ENCODE results near the gene VPS54. TPM values are rescaled to one million over a fixed set of nuclear protein-coding genes. Genes with fewer than 3 reads are reported as not detected.
A peak's percentile ranks its signal among the peaks of the same experiment; 100 is the strongest.

Gene VPS54
- total RNA-seq, 1 experiment from 2014 or later, result 19.1 TPM

DNA sequence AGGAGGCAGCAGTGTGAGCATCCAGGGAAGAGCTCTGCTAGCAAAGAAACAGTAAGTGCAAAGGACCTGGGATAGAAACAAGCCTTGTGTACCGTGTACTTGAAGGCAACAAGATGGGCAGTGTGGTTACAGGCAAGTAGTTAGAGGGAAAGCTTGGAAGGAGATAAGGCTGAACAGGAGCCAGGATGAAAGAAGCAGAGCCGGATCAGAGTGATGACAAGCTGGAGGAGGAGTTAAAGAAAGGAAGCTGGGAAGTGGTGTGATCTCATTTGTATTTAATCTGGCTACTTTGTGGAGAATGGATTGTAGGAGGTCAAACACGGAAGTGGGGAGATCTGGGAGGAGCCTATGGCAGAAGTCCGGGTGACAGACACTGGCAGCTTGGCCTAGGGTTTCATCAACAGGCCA lies 44.7 kb upstream of the VPS54 start:
- peak; percentile 30 for DNase-seq (ENCODE audit: low spot score)
- POLR2A ChIA-PET (ENCODE audit: low non-redundant PET), result interaction anchor here (0.5 kb wide), 1 partner anchor 581 kb away, joined by 4 read pairs; no protein-coding TSS in a partner anchor
- CTCF ChIA-PET, result no interaction called here
- H3K4me3 ChIP-seq (ENCODE audit: low read depth, low read length, poor library complexity, severe bottlenecking), result no peak overlapping the region
- H3K27me3 ChIP-seq (replicated peaks; ENCODE audit: insufficient read depth, low read depth, low read length, poor library complexity), result no peaks in the 10 kb centered on the region
- intact Hi-C loops (cut with micrococcal nuclease; ENCODE audit: unreplicated experiment), result no loop called here
- BruUV-seq (replicated peaks), result no TSS peak
- no peaks in the 10 kb centered on the region for H3K9me3 ChIP-seq (ENCODE audit: low read depth, low read length, poor library complexity, severe bottlenecking)
- H3K36me3 ChIP-seq (ENCODE audit: insufficient read depth, low read length, poor library complexity, severe bottlenecking), result no peaks in the 10 kb centered on the region
- no peak overlapping the region for H3K27ac ChIP-seq (ENCODE audit: low read depth, low read length, poor library complexity, severe bottlenecking)
- no peak for TF ChIP-seq EZH2 (IDR thresholded peaks at IDR 0.05; ENCODE audit: borderline replicate concordance, low read depth, low read length, poor library complexity, severe bottlenecking)
- TF ChIP-seq, protein P1, sequence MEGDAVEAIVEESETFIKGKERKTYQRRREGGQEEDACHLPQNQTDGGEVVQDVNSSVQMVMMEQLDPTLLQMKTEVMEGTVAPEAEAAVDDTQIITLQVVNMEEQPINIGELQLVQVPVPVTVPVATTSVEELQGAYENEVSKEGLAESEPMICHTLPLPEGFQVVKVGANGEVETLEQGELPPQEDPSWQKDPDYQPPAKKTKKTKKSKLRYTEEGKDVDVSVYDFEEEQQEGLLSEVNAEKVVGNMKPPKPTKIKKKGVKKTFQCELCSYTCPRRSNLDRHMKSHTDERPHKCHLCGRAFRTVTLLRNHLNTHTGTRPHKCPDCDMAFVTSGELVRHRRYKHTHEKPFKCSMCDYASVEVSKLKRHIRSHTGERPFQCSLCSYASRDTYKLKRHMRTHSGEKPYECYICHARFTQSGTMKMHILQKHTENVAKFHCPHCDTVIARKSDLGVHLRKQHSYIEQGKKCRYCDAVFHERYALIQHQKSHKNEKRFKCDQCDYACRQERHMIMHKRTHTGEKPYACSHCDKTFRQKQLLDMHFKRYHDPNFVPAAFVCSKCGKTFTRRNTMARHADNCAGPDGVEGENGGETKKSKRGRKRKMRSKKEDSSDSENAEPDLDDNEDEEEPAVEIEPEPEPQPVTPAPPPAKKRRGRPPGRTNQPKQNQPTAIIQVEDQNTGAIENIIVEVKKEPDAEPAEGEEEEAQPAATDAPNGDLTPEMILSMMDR (conservative IDR thresholded peaks at IDR 0.05; ENCODE audit: low read depth, low read length), result no peak
- H3K4me1 ChIP-seq (ENCODE audit: insufficient read depth, low read length, poor library complexity, severe bottlenecking), result peaks cover 9% of the 10 kb centered on the region

DNA sequence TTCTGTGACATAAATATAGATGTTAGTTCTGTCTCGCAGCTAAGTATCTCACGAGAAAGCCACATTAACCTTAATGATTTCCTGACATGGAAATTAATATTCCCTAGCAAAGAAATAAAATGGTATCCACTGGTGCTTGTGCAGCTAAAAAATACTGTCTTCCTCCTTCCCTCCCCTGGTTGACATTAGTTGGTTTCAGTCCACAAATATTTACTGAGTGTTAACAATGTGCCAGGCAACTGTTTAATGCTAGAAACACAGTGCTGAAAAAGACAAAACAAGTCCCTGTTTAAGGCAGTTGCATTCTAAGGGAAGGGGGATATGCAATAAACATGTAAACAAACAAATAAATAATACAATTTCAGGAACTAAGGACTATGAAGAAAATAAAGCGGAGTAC lies 44.2 kb upstream of the VPS54 start:
- Histone ChIP-seq H3K4me1 (ENCODE audit: insufficient read depth, low read length, poor library complexity, severe bottlenecking) (peaks cover 9% of the 10 kb centered on the region), H3K36me3 (ENCODE audit: insufficient read depth, low read length, poor library complexity, severe bottlenecking) (no peaks in the 10 kb centered on the region), H3K9me3 (ENCODE audit: low read depth, low read length, poor library complexity, severe bottlenecking) (no peaks in the 10 kb centered on the region), H3K27me3 (replicated peaks; ENCODE audit: insufficient read depth, low read depth, low read length, poor library complexity) (no peaks in the 10 kb centered on the region), H3K27ac (ENCODE audit: low read depth, low read length, poor library complexity, severe bottlenecking) (no peak overlapping the region), H3K4me3 (ENCODE audit: low read depth, low read length, poor library complexity, severe bottlenecking) (no peak overlapping the region)
- TF ChIP-seq EZH2 (IDR thresholded peaks at IDR 0.05; ENCODE audit: borderline replicate concordance, low read depth, low read length, poor library complexity, severe bottlenecking), result no peak
- TF ChIP-seq, protein P1 (conservative IDR thresholded peaks at IDR 0.05; ENCODE audit: low read depth, low read length), result no peak
- ChIA-PET CTCF (no interaction called here), POLR2A (ENCODE audit: low non-redundant PET) (no interaction called here)
- no peak for DNase-seq (ENCODE audit: low spot score)
- BruUV-seq (replicated peaks), result no TSS peak
- intact Hi-C loops (cut with micrococcal nuclease; ENCODE audit: unreplicated experiment), result no loop called here

- Histone ChIP-seq H3K27me3 (replicated peaks; ENCODE audit: insufficient read depth, low read depth, low read length, poor library complexity) (no peaks in the 10 kb centered on the region), H3K36me3 (ENCODE audit: insufficient read depth, low read length, poor library complexity, severe bottlenecking) (no peaks in the 10 kb centered on the region), H3K27ac (ENCODE audit: low read depth, low read length, poor library complexity, severe bottlenecking) (no peak overlapping the region), H3K9me3 (ENCODE audit: low read depth, low read length, poor library complexity, severe bottlenecking) (no peaks in the 10 kb centered on the region), H3K4me1 (ENCODE audit: insufficient read depth, low read length, poor library complexity, severe bottlenecking) (peaks cover 9% of the 10 kb centered on the region), H3K4me3 (ENCODE audit: low read depth, low read length, poor library complexity, severe bottlenecking) (no peak overlapping the region)
- TF ChIP-seq, protein P1 (conservative IDR thresholded peaks at IDR 0.05; ENCODE audit: low read depth, low read length), result no peak
- TF ChIP-seq EZH2 (IDR thresholded peaks at IDR 0.05; ENCODE audit: borderline replicate concordance, low read depth, low read length, poor library complexity, severe bottlenecking), result no peak
- no TSS peak for BruUV-seq (replicated peaks)
- DNase-seq (ENCODE audit: low spot score), result no peak
- intact Hi-C loops (cut with micrococcal nuclease; ENCODE audit: unreplicated experiment), result no loop called here
- POLR2A ChIA-PET (ENCODE audit: low non-redundant PET), result no interaction called here
- CTCF ChIA-PET, result no interaction called here
Observed at GRCh38 chr2:64062840-64063239, 43.6 kb upstream of the VPS54 start.
